T-helper 2 cell treated with Interferon-gamma antibody and Interleukin-4, amounts not matched to agents 5 μg/mL and 100 μg/mL, for 36 hours (primary cell): ENCODE results near the gene GTF2H3.
A peak's percentile ranks its signal among the peaks of the same experiment; 100 is the strongest.

Experiments used
- DNase-seq: peaks from one replicate; pipeline ENCODE4 v3.0.0; 2021; ENCODE audit warnings: low spot score
- H3K27ac Mint-ChIP-seq: one replicate; pipeline ENCODE4 v1.8.0; 2021; ENCODE audit warnings: mild to moderate bottlenecking, mixed read lengths
- H3K27me3 Mint-ChIP-seq: one replicate; pipeline ENCODE4 v1.8.0; 2021; ENCODE audit warnings: low read depth, mixed read lengths
- H3K36me3 Mint-ChIP-seq: one replicate; pipeline ENCODE4 v1.8.0; 2021; ENCODE audit warnings: low read depth, mixed read lengths
- H3K4me1 Mint-ChIP-seq: one replicate; pipeline ENCODE4 v1.8.0; 2021; ENCODE audit warnings: low read depth, mixed read lengths
- H3K4me3 Mint-ChIP-seq: one replicate; pipeline ENCODE4 v1.8.0; 2022; ENCODE audit warnings: mild to moderate bottlenecking, moderate library complexity, mixed read lengths
- H3K9me3 Mint-ChIP-seq: one replicate; pipeline ENCODE4 v1.8.0; 2021; ENCODE audit warnings: mixed read lengths

The GTF2H3 gene

DNA sequence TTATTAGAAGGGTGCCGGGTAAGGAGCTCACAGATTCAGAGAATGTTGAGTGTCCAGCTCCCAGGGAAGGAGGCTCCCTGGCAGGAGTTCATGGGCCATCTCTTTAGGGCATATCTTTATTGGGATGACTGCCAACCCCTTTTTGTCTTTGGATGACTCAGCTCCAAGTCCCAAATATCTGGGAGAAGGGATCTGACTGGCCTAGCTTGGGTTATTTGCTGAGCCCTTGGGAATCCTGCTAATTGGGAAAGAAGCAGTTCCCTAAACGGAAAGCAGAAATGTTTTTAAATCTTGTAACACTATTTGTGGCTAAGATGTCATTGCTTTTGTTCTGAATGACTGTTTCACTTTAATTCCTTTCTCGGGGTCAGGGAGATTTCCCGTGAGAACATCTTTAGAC lies 19.1 kb upstream of the GTF2H3 start:
- peaks cover 2% of the 10 kb centered on the region for H3K4me1 Mint-ChIP-seq
- no peak overlapping the region for H3K27ac Mint-ChIP-seq
- no peaks in the 10 kb centered on the region for H3K9me3 Mint-ChIP-seq
- no peaks in the 10 kb centered on the region for H3K27me3 Mint-ChIP-seq
- H3K4me3 Mint-ChIP-seq = no peak overlapping the region
- no peak for DNase-seq
- peaks cover 68% of the 10 kb centered on the region for H3K36me3 Mint-ChIP-seq

DNA sequence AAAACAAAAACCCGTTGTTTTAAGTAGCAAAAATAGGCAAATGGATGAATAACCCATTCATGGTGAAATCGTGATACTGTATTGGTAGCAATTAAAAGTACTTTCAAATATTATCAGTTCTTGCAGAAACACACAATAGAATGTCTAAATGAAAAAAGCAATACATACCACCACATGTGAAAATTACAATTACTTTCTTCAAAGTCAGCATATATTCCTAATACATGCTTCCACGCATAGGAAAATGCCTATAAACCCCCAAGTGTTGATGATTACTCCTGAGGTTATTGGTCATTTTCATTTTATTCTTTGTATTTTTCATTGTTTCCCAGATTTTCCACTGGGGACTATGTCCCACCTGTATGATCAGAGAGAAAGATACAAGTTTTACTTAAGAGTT lies 16.5 kb upstream of the GTF2H3 start:
- no peaks in the 10 kb centered on the region for H3K27me3 Mint-ChIP-seq
- peaks cover 74% of the 10 kb centered on the region for H3K36me3 Mint-ChIP-seq
- peaks cover 2% of the 10 kb centered on the region for H3K4me1 Mint-ChIP-seq
- H3K4me3 Mint-ChIP-seq = no peak overlapping the region
- H3K27ac Mint-ChIP-seq = no peak overlapping the region
- H3K9me3 Mint-ChIP-seq = no peaks in the 10 kb centered on the region
- DNase-seq = no peak

DNA sequence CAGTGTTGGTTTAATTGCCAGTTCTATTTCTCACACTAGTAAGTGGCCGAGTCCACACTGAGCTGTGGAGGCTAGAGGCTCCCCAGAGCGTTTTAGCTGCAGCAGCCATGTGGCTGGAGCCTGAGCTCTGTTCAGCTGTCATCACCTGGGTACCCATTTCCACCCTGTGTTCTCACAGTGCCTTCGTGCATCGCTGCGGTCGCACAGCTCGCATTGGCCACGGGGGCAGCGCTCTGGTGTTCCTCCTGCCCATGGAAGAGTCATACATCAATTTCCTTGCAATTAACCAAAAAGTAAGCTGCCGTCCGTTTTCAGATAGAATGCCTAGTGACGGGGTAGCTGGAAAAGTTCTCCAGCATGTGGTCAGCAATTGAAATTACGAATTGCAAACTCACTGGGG lies 16.0 kb upstream of the GTF2H3 start:
- Mint-ChIP-seq H3K4me1 (peaks cover 2% of the 10 kb centered on the region), H3K27me3 (no peaks in the 10 kb centered on the region), H3K4me3 (no peak overlapping the region), H3K27ac (no peak overlapping the region), H3K9me3 (no peaks in the 10 kb centered on the region), H3K36me3 (peaks cover 71% of the 10 kb centered on the region)
- no peak for DNase-seq

DNA sequence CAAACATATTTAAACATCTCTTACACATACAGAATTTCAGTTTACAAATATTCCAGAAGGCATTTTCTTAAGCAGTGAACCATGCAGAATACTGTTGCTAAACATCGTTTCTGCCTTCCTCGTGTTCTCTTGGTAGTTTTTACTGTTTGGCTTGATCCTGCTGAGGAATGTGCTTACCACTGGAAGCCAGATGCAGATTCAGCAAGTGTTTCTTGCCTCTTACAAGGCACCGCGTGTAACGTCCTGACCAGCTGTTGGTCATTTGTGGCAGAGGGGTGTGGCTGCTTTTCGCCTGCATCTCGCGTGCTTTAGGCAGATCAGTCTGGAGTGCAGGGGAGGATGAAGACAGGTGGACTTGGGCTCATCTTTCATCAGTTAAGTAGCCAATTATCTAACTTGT lies 12.5 kb upstream of the GTF2H3 start:
- no peak for DNase-seq
- Mint-ChIP-seq H3K9me3 (no peaks in the 10 kb centered on the region), H3K27me3 (no peaks in the 10 kb centered on the region), H3K4me3 (no peak overlapping the region), H3K27ac (no peak overlapping the region), H3K36me3 (peaks cover 55% of the 10 kb centered on the region), H3K4me1 (peaks cover 2% of the 10 kb centered on the region)

DNA sequence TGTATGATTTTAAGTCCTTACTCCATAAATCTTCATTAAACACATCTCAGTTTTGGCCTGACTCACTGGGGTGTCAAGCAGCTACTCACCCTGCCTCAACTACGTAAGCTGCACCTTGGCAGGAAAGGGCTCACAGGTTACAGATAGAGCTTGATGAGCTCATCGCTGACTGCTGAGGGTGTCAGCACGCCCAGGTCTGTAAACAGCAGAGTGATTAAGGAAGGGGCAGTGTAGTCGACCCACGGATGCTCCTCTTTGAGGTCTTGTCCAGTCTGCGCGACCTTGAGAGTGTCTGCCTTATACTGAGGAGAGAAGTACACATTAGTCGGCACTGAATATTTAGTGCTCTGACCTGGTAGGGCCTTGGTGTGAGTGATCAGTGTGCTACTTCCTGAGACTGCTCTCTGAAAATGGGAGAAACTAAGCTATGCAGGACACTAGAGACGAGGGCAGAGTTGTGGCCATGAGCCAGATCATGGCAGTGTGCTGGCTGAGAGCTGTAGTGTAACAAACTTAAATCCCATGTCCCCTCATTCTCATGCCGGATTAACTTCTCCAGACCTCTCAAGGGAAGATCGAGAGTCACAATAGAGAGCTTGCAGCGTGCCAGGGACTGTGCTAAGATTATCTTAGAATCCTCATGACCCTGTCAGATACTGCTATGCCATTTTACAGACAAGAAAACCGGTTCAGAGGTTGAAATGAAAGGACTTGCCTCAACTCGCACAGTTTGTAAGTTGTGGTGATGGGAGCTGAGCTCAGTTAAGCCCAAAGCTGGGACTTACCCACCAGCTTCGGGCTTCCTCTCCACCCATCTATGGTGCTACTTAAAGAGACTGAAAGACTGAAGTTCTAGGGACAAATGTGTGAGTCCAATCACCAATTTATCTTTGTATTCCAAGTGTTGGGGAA lies 11.8 kb upstream of the GTF2H3 start:
- H3K4me3 Mint-ChIP-seq = no peak overlapping the region
- H3K4me1 Mint-ChIP-seq = peaks cover 2% of the 10 kb centered on the region
- H3K27me3 Mint-ChIP-seq = no peaks in the 10 kb centered on the region
- no peak overlapping the region for H3K27ac Mint-ChIP-seq
- H3K9me3 Mint-ChIP-seq = no peaks in the 10 kb centered on the region
- H3K36me3 Mint-ChIP-seq = peaks cover 61% of the 10 kb centered on the region
- no peak for DNase-seq

DNA sequence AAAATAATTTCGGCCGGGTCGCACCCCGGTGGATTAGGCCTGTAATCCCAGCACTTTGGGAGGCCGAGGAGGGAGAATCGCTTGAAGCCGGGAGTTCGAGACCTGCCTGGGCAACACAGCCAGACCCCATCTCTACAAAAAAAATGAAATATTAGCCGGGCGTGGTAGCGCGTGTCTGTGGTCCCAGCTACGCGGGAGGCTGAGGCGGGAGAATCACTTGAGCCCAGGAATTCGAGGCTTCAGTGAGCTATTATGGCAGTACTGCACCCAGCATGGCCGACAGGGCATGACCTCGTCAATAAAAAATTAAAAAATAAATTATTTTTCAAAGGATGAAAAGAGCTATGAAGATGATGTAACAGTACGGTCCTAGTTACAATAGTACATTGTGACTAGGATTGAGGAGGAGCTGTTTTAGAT lies 523 bp downstream of the GTF2H3 start:
- Mint-ChIP-seq H3K27ac (peak overlapping the region; percentile 99), H3K27me3 (no peaks in the 10 kb centered on the region), H3K9me3 (no peaks in the 10 kb centered on the region), H3K4me3 (peak overlapping the region; percentile 98), H3K4me1 (peaks cover 24% of the 10 kb centered on the region), H3K36me3 (peaks cover 23% of the 10 kb centered on the region)
- DNase-seq = no peak

DNA sequence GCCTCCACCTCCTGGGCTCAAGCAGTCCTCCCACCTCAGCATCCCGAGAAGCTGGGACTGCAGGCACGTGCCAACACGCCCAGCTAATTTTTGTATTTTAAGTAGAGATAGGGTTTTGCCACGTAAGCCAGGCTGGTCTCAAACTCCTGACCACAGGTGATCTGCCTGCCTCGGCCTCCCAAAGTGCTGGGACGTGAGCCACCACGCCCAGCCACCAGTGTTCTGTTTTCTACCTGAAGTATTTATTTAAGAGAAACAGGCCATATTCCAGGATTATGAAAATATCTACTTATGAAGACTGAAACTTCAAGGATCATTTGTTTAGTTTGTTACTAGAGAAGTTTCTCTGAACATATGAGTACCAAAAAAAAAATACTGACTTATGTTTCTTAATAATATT lies 10.3 kb downstream of the GTF2H3 start:
- Mint-ChIP-seq H3K4me3 (no peak overlapping the region), H3K4me1 (no peaks in the 10 kb centered on the region), H3K27ac (no peak overlapping the region), H3K27me3 (no peaks in the 10 kb centered on the region), H3K36me3 (peaks cover 27% of the 10 kb centered on the region), H3K9me3 (no peaks in the 10 kb centered on the region)
- no peak for DNase-seq

DNA sequence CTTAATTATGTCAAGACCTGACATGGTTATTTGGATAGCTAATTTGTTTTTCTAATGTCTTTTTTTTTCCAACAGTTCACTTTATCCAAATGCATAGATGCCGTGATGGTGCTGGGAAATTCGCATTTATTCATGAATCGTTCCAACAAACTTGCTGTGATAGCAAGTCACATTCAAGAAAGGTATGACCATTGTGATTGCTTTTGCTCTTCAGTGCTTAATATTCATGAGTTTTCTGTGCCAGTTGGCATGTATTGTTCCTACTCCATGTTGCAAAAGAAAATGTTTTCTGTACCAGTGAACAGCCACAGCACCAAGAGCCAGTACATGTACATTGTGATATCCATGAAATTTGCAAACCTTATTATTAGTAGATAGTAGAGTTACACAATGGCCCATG lies 11.8 kb downstream of the GTF2H3 start:
- peaks cover 28% of the 10 kb centered on the region for H3K36me3 Mint-ChIP-seq
- no peak for DNase-seq
- no peaks in the 10 kb centered on the region for H3K9me3 Mint-ChIP-seq
- H3K27me3 Mint-ChIP-seq = no peaks in the 10 kb centered on the region
- H3K4me3 Mint-ChIP-seq = no peak overlapping the region
- no peak overlapping the region for H3K27ac Mint-ChIP-seq
- H3K4me1 Mint-ChIP-seq = no peaks in the 10 kb centered on the region

DNA sequence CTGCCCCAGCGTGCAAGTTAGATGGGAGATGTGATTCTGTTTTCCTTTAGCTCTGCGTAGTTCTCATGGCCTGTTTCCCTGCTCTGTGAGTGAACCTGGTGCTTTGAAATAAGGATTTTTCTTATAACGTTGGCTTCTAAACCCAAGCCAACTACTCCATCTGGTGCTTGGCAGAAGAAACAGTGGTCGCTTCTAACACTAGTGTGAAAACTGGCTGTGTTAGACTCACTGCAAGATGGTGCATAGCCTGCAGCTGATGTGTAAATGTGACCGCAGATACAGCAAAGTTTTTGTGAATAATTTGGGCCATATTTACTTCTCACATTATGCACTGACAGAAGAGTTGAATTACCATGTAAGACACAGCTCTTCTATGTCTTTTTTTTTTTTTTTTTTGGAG lies 12.2 kb downstream of the GTF2H3 start:
- Mint-ChIP-seq H3K4me3 (no peak overlapping the region), H3K27ac (no peak overlapping the region), H3K9me3 (no peaks in the 10 kb centered on the region), H3K4me1 (no peaks in the 10 kb centered on the region), H3K36me3 (peaks cover 29% of the 10 kb centered on the region), H3K27me3 (no peaks in the 10 kb centered on the region)
- no peak for DNase-seq

DNA sequence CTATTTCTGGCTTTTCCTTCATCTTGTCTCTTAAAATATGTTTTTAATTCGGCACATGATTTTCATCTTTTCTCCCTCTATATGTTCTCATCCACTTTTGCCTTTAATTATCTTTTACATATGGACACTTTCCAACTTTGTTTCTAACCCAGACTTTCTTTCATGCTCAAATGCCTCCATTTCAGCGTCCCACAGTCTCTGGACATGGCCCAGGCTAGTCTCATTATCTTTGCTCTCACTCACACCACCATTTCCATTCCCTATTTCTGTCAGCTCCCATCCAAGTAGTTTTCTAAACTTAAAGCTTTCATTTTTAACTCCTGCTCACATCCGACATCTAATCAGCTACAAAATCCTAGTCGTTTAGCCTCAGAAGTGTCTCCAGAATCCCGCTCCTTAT lies 14.8 kb downstream of the GTF2H3 start:
- Mint-ChIP-seq H3K36me3 (peaks cover 31% of the 10 kb centered on the region), H3K27ac (no peak overlapping the region), H3K4me1 (no peaks in the 10 kb centered on the region), H3K4me3 (no peak overlapping the region), H3K9me3 (no peaks in the 10 kb centered on the region), H3K27me3 (no peaks in the 10 kb centered on the region)
- DNase-seq = no peak

DNA sequence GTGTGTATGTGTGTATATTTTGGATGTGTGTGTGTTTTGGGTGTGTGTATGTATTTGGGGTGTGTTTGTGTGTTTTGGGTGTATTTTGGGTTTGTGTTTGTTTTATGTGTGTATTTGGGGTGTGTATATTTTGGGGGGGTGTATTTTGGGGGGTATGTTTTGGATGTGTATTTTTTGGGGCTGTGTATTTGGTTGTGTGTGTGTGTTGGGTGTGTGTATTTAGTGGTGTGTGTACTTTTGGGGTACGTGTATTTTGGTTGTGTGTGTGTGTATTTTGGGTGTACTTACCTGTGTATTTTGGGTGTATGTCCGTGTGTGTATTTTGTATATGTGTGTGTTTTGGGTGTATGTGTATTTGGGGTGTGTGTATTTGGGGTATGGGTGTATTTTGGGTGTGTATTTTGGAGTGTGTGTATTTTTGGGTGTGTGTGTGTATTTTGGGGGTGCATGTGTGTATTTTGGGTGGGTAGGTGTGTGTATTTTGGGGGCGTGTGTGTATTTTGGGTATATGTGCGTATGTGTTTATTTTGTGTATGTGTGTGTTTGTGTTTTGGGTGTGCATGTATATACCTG lies 20.6 kb downstream of the GTF2H3 start:
- Mint-ChIP-seq H3K27ac (peak overlapping the region; percentile 27), H3K4me3 (no peak overlapping the region), H3K36me3 (peaks cover 27% of the 10 kb centered on the region), H3K9me3 (no peaks in the 10 kb centered on the region), H3K4me1 (peaks cover under 1% of the 10 kb centered on the region), H3K27me3 (no peaks in the 10 kb centered on the region)
- no peak for DNase-seq

DNA sequence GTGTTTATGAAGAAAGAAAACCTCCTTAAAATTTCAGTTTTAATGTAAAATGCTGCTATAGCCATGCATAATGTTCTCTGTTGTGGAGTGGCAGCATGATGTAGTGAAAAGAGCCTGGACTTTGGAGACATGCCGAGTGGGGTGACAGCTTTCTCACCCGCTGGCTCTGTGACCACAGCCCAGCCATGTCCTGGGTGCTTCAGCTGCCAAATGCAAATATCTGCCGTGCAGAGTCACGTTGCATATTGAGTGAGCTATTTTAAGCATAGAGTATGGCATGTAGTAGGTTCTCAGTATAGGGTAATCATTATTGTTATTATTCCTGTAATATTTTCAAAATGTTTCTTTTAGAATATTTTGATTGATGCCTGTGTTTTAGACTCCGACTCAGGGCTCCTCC lies 21.8 kb downstream of the GTF2H3 start:
- no peak overlapping the region for H3K4me3 Mint-ChIP-seq
- peaks cover 8% of the 10 kb centered on the region for H3K4me1 Mint-ChIP-seq
- no peak for DNase-seq
- peaks cover 33% of the 10 kb centered on the region for H3K36me3 Mint-ChIP-seq
- no peak overlapping the region for H3K27ac Mint-ChIP-seq
- no peaks in the 10 kb centered on the region for H3K27me3 Mint-ChIP-seq
- no peaks in the 10 kb centered on the region for H3K9me3 Mint-ChIP-seq

DNA sequence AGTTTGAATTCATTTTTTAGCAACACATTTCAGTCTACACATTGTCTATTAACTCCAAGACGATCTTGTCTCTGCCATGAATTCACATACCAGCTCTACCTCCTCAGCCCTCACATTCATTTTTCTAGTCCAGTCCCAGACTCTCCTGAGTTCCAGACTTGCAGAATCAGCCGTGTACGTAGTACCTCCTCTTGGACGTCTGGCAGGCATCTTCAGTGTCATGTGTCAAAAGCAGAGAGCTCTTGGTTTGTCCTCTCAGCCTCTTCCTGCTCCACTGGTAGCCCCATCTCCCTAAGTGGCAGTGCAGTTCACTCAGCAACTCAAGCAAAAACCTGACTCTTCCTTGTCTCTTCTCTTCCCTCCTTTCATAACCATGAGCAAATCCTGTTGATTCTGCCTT lies 22.8 kb downstream of the GTF2H3 start:
- H3K27ac Mint-ChIP-seq = no peak overlapping the region

DNA sequence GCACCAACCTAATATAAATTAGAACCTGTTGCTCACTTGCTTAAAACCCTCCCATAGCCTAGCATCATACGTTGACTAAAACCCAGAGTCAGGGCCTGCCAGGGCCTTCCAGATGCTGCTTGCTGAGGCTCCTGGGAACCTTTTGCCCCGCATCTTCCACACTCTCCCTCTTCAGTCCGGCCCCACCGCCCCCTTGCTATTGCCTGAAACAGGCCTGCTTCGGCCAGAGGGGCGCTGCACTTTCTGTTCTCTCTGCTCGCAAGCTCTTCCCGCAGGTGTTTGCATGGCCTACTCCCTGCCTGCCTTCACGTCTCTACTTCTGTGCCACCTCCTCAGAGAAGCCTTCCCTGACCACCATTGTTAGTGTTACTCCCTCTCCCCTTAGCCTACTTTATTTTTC lies 23.6 kb downstream of the GTF2H3 start:
- peaks cover 27% of the 10 kb centered on the region for H3K36me3 Mint-ChIP-seq
- DNase-seq = no peak
- H3K4me1 Mint-ChIP-seq = peaks cover 8% of the 10 kb centered on the region
- H3K4me3 Mint-ChIP-seq = no peak overlapping the region
- no peaks in the 10 kb centered on the region for H3K27me3 Mint-ChIP-seq
- no peak overlapping the region for H3K27ac Mint-ChIP-seq
- no peaks in the 10 kb centered on the region for H3K9me3 Mint-ChIP-seq

More for the DNA sequence above, 22.8 kb downstream of the GTF2H3 start:
- DNase-seq = no peak
- H3K4me1 Mint-ChIP-seq = peaks cover 8% of the 10 kb centered on the region
- no peaks in the 10 kb centered on the region for H3K9me3 Mint-ChIP-seq
- peaks cover 32% of the 10 kb centered on the region for H3K36me3 Mint-ChIP-seq
- no peak overlapping the region for H3K4me3 Mint-ChIP-seq
- H3K27me3 Mint-ChIP-seq = no peaks in the 10 kb centered on the region
